Right ventricle myocardium inferior (tissue), 1 donor: ENCODE results near the gene CFAP61. TPM values are rescaled to one million over a fixed set of nuclear protein-coding genes. Genes with fewer than 3 reads are reported as not detected.

Source experiments
- ATAC-seq: fragments of 200-7000 bp; cut with Tn5 transposase; one replicate; pipeline ENCODE4 v1.9.1; 2020; ENCODE audit warnings: mild to moderate bottlenecking, moderate library complexity
- DNase-seq: peaks from one replicate; pipeline ENCODE4 v3.0.0; 2021; ENCODE audit errors: missing footprints
- intact Hi-C: fragments of 100-400 bp; cut with DNase I; formaldehyde crosslinking; loops from one replicate; pipeline ENCODE4 v1.11.0; 2022
- total RNA-seq: library from RNA; stranded (reverse); fragmentation: NEBNext Ultra II Directional; extraction: Animal tissue kit (Norgen Biotek cat#: 25700); gene quantifications from one replicate; pipeline ENCODE4 v1.2.1, GENCODE V29; 2021
- donor health status: DM: no; HTN: yes; CAD: no; lungs with severe emphysema.

Gene CFAP61
- total RNA-seq, 1 donor from 2014 or later: 27.4 TPM

DNA sequence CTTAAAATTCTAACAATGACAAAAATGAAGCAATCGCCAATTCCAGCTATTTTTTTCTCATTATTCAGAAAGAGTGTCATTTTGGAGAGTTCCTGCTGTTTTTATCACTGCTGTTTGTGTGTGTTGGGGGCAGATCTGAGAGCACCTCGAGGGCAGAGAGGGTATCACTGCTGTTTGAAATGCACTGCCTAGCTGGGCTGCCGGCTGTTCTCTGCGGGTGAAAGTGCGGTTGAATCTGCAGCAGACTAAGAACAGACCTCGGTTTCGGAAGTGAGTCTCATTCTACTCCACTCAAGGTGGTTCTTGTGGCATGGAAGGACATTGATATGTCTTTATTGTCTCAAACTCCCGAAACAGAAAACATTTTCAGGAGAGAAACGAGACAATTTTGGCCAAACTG is 333.9 kb downstream of the CFAP61 start:
- ATAC-seq (no peak), DNase-seq (no peak)
- intact Hi-C loops: no loop called here

DNA sequence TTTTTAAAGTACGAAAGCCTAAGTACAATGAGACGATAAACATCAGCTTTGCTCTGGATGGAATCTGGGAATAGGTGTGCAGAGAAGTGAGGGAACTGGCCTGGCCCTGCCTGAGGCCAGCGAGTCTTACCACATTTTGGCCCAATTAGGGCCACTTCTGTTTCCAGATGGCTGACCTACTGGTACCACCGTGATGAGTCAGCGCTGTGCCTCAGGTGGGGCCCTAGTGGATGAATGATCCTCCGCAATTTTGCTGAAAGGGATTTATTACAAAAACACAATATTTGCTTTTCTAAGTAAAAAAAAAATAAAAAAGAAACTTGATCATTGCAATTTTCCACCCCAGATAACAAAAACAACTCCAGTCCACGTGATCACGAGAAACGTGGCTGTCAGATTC is 338.1 kb downstream of the CFAP61 start:
- ATAC-seq (no peak), DNase-seq (no peak)
- intact Hi-C loops: no loop called here

DNA sequence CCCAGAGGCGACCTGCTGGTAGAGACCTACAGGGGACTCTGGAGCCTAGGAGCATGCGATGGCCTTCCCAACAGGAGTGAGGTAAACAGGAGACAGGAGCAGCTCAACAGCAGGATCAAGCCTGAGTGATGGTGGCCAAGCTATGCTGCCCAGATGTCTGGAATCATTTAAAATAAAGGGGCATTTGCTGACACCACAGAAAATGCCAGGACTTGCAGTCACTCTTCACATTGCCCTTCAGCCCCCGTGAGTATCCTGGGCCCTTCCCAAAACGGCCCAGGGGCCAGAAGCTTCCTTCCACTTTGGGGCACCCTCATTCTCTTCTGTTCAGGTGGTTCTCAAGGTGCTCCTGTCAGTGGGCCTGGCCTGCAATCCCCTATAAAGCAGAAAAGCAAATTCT is 338.8 kb downstream of the CFAP61 start:
- no peak for DNase-seq
- intact Hi-C loops: no loop called here
- no peak for ATAC-seq

- intact Hi-C loops: no loop called here
- ATAC-seq (no peak), DNase-seq (no peak)
These were observed 339.4 kb downstream of the CFAP61 start for GRCh38 chr20:20391766-20392165.

DNA sequence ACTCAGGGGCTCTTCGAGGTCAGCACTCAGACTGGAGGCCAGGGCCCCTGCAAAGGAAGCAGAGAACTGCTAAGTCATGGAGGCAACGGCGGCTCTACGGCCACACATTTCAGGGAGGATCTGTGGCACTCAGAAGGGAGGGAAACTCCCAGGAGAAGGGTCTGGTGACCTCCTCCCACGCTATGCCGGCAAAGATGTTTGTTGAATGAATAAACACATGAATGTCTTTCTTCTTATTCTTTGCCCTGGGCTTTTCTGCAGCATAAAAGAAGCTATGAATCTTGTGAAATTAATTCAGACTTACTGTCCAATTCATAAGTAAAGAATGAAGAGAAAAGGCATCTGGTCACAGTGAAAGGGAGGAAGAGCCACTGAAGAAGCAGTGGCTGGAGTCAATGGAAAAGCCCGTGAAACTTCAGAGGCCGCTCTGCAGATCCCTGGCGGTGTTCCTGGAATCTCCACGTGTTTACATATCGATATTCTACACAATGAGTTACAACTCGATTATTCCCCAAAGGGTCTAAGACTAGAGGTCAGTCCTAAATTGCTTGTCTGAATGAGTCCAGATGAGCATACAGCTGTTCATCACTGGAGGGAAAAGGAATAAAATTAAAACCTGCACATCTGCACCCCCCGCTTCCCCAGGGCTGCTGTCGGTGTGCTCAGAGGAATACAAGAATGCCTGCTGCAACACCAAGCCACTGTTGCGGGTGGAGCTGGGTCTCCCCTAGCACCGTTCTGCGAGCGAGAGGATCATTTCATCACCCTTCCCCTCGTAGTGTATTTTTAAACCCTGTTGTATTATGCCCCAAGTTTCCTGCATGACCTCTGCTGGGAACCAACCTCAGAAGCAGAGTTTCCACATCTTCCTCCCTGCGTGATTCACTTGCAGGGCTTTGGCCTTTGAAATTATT is 341.1 kb downstream of the CFAP61 start:
- ATAC-seq (no peak), DNase-seq (no peak)
- intact Hi-C loops: no loop called here

GRCh38 chr20:20395087-20395486 is 342.8 kb downstream of the CFAP61 start:
- intact Hi-C loops: no loop called here
- ATAC-seq (no peak), DNase-seq (no peak)

DNA sequence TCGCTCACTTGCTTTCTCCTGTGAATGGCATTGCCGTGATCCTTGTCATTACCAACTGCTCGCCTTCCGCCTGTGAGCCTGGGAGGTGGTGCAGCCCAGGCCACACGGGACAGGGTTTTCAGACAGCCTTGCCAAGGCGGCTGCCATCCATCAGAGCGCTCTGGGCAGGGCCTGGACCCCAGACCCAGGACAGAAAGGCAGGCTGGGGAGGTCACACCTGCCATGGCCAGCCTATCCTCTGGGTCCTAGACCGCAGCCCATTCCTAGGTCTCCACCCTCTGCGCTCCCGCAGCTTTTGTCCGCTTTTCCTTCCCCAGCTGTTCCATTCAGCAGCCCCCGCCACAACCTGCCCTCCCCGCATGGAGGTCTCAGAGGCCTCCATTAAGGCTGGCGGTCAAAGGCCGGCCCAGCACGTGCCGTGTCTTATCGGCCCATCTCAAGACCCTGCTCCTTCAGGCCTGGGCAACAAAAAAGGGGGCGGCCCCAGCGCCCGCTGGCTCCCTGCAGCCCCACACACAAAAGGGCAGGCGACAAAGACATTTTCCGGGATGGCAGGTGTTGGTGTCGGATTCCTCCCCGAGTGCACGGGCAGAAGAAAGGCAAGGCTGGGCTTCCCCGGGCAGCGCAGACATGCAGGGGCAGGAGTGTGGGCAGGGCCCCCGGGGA is 343.7 kb downstream of the CFAP61 start:
- ATAC-seq (no peak), DNase-seq (no peak)
- intact Hi-C loops: no loop called here

- intact Hi-C loops: no loop called here
- ATAC-seq: no peak
- no peak for DNase-seq
These were observed 344.5 kb downstream of the CFAP61 start for GRCh38 chr20:20396794-20397193.

- intact Hi-C loops: no loop called here
- DNase-seq: no peak
- no peak for ATAC-seq
These were observed 345.8 kb downstream of the CFAP61 start for GRCh38 chr20:20398123-20398522.

GRCh38 chr20:20399531-20400500 is 347.5 kb downstream of the CFAP61 start:
- intact Hi-C loops: no loop called here
- no peak for ATAC-seq
- DNase-seq: no peak

GRCh38 chr20:20401991-20402390 is 349.7 kb downstream of the CFAP61 start:
- ATAC-seq (no peak), DNase-seq (no peak)
- intact Hi-C loops: no loop called here

DNA sequence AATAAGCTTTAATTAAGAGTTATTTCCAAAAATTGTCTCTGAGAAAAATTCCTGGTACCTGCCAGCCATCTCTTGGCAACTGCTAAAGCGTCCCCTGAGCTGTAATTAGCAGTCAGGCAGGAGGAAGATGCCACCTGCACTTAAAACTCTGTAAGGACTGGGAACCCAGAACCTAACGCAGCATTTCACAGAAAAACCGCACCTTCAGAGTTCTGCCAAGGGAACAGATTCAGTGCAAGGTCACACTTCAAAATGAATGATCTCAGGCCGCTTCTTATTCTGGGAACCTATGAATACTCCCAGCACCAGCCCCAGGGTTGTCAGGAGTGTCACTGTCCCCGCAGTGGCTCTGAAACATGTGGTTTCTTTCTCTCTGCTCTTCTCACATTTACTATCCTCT is 352.3 kb downstream of the CFAP61 start:
- ATAC-seq (no peak), DNase-seq (no peak)
- intact Hi-C loops: no loop called here

- DNase-seq (no peak), ATAC-seq (no peak)
- intact Hi-C loops: no loop called here
These were observed 353.3 kb downstream of the CFAP61 start for GRCh38 chr20:20405623-20406022.

DNA sequence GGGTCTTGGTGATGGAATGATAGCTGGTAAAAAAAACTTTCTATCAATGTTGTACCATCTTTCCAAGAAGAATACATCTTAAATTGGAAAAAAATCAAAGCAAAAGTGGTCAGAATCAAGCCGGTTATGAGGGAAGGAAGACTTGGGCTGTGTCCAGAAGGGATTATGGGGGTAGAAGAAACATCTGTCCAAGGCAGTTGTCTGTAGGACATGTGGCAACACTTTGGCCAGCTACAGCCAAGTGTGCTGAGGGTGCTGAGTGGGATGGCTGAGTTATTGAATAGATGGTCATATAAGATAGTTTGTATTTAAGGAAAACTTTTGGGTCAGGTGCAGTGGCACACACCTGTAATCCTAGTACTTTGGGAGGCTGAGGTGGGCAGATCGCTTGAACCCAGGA is 354.0 kb downstream of the CFAP61 start:
- ATAC-seq: no peak
- DNase-seq: no peak
- intact Hi-C loops: no loop called here

GRCh38 chr20:20407891-20408805 is 355.8 kb downstream of the CFAP61 start:
- ATAC-seq (no peak), DNase-seq (no peak)
- intact Hi-C loops: no loop called here

DNA sequence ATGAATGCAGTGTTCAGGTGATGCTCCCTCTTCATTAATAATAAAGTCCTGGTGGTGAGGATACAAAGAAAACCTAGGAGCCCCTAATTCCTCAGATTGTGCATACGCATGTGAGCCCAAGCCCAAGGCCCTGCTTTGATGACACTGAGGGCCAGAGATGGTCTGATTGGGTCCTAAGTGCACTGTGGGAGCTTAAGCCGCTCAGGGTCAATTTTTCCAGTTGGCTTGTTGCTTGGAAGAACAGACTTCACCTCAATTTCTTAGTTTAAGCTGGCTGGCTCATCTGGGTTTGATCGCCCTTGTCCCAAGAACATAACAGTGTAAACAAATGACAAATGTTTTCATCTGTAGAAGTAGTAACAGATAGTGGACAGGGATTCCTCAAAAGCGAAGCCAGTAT is 357.0 kb downstream of the CFAP61 start:
- intact Hi-C loops: no loop called here
- no peak for ATAC-seq
- DNase-seq: no peak
